DND-41 (cell line): ENCODE data around the gene GLIS2.

Experiments used
- CTCF ChIP-seq: IDR thresholded peaks from 2 replicates; pipeline ENCODE4 v1.5.1; 2012; ENCODE audit warnings: borderline replicate concordance, low read length, moderate library complexity, mild to moderate bottlenecking; ENCODE audit not compliant: poor library complexity, severe bottlenecking; ENCODE audit errors: extremely low read depth
- EZH2 ChIP-seq: IDR thresholded peaks from 3 replicates; pipeline ENCODE4 v1.6.1; 2012; ENCODE audit warnings: borderline replicate concordance, low read depth, mild to moderate bottlenecking, moderate library complexity, low read length, inconsistent platforms; ENCODE audit not compliant: severe bottlenecking

- TF ChIP-seq CTCF (no peak), EZH2 (no peak)
Measured at GRCh38 chr16:4333308-4333638, 17.4 kb downstream of the GLIS2 start.
